ENCODE data around the gene NCSTN. TPM values are rescaled to one million over a fixed set of nuclear protein-coding genes. Genes with fewer than 3 reads are reported as not detected.

The NCSTN gene
- polyA plus RNA-seq, 4 donors, result 116 to 173 (median 147) TPM

DNA sequence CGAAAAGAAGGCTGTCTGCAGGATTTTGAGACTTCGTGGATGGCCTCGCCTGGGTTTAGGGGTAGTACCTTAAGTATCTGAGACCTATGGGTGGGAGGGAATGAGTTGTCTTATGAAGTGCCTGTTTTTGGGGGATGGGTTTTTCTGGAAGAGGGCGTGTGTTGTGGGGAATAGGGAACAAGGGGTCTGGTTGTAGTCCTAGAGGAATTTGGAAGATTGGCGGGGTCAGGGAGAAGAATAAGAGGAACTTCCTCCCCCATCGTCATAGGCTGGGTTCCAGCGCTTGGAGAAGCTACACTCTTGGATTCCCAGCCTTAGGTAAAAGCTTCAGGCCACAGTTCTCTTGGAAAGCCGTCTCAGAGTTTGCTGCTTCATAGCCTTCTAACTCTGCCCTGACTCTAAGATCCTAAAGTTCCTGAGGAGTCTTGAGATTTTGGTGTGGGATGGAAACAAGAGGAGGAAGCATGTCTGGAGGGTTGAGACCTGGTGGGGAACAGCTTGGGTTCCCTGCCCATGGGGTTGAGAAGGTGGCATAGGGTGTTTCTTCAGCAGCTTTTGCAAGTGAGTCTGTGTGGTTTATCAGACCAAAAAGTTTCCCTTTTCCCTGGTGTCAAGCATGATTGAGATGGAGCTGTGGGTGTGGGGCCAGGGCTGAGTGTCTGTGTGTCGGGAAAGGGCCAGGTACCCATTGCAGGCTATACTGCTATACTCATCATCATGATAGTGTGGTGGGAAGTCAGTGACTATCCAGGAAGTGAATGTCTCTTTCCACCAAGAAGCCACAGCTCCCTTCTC, 59.0 kb downstream of the NCSTN start:
- DNase-seq (ENCODE audit: low read depth in 4 of 4, low spot score in 3 of 4), result no peak

DNA sequence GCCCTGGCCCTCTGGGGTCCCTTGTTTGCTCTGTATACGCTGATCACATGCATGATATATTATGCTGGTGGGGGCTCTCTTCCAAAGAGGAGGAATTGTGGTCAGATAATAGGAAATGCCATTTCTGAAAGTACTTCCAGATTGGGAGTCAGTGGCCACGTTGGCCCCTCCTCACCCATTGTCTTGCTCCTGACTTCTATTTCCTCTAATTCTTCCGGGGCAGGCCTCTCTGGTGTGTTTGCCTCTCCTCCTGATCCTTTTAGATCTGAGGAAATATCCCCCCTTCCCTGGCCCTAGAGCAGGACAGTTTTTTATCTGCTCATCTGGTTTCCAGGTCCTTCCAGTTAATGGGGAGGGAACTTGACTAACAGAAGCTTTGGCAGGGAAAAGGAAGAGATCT, 60.1 kb downstream of the NCSTN start:
- DNase-seq (ENCODE audit: low read depth in 4 of 4, low spot score in 3 of 4), result no peak

DNA sequence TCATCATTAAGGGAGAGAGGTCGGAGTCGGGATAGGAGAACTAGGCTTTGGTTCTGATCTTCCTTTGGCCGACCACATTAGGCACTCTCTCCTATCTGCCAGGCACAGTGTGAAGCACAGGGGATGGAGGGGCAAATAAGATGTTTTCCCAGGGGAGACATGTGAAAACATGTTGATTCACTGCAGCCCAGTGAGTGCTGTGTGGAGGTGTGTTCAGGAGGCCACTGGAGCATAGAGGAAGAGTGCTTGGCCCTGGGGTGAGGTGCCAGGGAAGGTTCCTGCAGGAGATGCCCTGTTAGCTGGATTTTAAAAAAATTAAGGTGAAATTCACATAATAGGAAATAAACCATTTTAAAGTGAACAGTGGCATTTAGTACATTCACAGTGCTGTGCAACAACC, 60.9 kb downstream of the NCSTN start:
- DNase-seq (ENCODE audit: low read depth in 4 of 4, low spot score in 3 of 4), result no peak

DNA sequence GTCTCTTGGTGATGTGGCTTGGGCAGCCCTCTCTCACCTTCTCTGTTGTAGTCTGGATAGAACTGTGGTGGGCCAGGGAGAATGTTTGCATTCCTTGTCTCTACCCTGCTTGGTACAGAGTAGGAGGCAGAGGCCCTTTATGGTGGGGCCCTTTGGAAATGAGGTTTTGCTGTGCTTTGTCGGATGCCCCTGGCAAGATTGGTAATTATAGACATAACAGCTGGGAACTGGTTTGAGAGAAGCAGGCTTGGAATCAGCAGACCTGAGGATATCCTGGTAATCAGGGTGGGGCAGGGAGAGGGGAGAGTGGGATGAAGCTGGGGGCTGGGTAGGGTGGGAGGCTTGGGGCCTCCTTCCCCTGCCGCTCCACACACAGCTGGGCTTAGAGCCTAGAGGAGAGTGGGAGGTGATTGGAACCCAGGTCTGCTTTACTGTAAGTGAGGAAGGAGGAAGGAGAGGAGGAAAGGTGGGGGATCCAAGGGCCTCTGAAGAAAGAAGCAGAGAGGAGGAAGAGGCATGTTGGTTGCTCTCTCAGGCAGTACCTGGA, 62.2 kb downstream of the NCSTN start:
- no peak for DNase-seq (ENCODE audit: low read depth in 4 of 4, low spot score in 3 of 4)

DNA sequence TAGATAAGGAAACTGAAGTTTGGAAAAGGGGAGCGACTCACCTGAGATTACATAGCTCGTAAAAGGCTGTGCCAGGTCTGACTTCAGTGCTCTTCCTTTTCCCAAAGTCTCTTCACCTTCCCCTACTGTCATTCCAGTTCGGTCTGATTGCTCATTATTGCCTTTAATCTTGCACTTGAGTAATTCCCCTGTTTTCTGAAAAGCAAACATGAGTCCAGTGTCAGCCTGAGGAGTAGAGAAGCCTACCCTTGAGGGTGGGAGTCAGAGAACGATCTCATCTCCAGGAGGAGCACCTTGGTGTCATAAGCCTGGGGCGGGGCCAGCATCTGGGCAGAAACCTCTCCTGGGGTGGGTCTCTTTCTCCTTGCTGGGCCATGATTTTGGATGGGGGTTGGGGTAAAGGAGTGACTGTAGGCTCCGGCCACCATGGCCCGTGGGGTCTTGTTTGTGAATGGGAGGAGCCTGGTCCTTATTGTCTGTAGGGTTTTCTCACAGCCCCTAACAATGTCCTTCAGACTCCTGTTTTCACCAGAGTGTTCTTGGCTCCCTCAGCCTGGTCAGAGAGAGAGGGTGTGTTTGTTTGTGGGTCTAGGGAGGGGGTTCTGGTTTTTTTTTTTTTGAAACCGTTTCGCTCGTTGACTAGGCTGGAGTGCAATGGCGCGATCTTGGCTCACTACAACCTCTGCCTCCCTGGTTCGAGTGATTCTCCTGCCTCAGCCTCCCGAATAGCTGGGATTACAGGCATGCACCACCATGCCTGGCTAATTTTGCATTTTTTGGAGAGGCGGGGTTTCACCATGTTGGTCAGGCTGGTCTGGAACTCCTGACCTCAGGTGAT, 63.2 kb downstream of the NCSTN start:
- DNase-seq (ENCODE audit: low read depth in 4 of 4, low spot score in 3 of 4), result no peak

DNA sequence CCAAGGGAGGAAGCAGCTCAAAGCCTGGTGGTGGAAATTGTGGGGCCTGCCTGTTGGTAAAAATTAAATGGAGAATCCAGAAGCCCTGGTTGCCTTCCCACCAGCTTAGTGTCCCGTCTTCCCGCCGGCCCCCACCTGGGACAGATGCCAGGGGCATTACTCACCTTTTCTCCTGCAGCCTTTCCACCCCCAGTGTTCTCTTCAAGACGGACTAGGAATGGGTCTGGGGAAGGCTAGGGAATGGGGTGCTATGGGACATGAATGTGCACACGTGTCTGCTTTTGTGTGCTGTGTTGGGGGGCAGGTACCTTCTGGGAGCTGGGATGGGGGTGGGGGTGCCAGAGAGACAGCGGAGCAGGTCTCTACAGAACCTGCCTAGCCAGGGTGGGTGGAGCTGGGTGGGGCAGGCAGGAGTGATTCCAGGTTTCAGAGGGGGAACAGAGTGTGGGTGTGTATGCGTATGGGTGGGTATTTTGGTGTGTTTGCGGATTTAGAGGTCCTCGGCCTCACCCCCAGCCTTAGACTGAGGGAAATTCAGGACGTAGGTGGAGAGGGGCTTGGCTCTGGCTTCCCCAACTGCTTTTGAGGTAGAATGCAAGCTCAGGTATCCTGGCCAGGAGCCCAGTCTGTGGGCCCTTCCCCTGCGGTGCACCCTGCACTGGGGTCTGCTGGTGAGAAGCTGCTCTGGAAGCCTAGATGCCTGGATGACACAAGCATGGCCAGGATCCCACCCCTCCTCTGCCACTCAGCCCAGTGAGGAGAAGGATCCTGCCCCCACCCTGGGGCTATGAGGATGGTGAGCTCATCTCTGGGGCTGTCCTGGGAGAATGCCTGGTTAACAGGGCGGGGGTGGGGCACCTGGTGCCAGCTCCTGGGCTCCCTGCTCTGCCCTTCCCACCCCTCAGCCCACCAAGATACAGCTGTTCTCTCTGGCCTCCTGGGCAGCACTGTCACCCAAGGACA, 64.9 kb downstream of the NCSTN start:
- no peak for DNase-seq (ENCODE audit: low read depth in 4 of 4, low spot score in 3 of 4)

Other genes with a start within 250 kb of the NCSTN start
- gene IGSF8, start 244.8 kb upstream of the NCSTN start, polyA plus RNA-seq (ENCODE audit: insufficient read length in 4 of 4), result 10 to 100 TPM; 18.3 to 40.3 (median 28.7) TPM
- gene ATP1A2, start 227.6 kb upstream of the NCSTN start, polyA plus RNA-seq (ENCODE audit: insufficient read length in 4 of 4), result 1 to 10 TPM; 5.0 to 5.7 (median 5.5) TPM
- gene ATP1A4, start 191.8 kb upstream of the NCSTN start, polyA plus RNA-seq (ENCODE audit: insufficient read length in 4 of 4), result 1 to 10 TPM in 1 of 4 donors, under 1 TPM in 2, not detected in 1; 0.12 to 1.6 (median 0.37) TPM
- under 1 TPM; 0.17 to 0.68 (median 0.34) TPM for gene CASQ1, start 152.8 kb upstream of the NCSTN start, polyA plus RNA-seq (ENCODE audit: insufficient read length in 4 of 4)
- gene PEA15, start 138.0 kb upstream of the NCSTN start, polyA plus RNA-seq (ENCODE audit: insufficient read length in 4 of 4), result 100 to 1,000 TPM in 3 of 4 donors, 10 to 100 TPM in 1; 91.6 to 142 (median 122) TPM
- 100 to 1,000 TPM; 133 to 272 (median 213) TPM for gene DCAF8, start 80.8 kb upstream of the NCSTN start, polyA plus RNA-seq (ENCODE audit: insufficient read length in 4 of 4)
- 10 to 100 TPM; 63.4 to 90.0 (median 85.5) TPM for gene PEX19, start 58.2 kb upstream of the NCSTN start, polyA plus RNA-seq (ENCODE audit: insufficient read length in 4 of 4)
- 100 to 1,000 TPM; 143 to 177 (median 162) TPM for gene COPA, start 133 bp upstream of the NCSTN start, polyA plus RNA-seq (ENCODE audit: insufficient read length in 4 of 4)
- gene NHLH1, start 23.7 kb downstream of the NCSTN start, polyA plus RNA-seq (ENCODE audit: insufficient read length in 4 of 4), result under 1 TPM; 0.06 to 0.34 (median 0.20) TPM
- 10 to 100 TPM; 25.6 to 38.9 (median 35.4) TPM for gene VANGL2, start 57.2 kb downstream of the NCSTN start, polyA plus RNA-seq (ENCODE audit: insufficient read length in 4 of 4)
- under 1 TPM; 0.06 to 0.37 (median 0.15) TPM for gene SLAMF6, start 179.9 kb downstream of the NCSTN start, polyA plus RNA-seq (ENCODE audit: insufficient read length in 4 of 4)
- gene CD84, start 236.1 kb downstream of the NCSTN start, polyA plus RNA-seq (ENCODE audit: insufficient read length in 4 of 4), result 1 to 10 TPM in 2 of 4 donors, under 1 TPM in 2; 0.80 to 2.0 (median 1.2) TPM